H1 (cell line): ENCODE measurements around the gene SLC4A1. TPM values are rescaled to one million over a fixed set of nuclear protein-coding genes. Genes with fewer than 3 reads are reported as not detected.

Experiments used
- CTCF ChIA-PET: fragments of 300-600 bp; sonication (Branson Sonifier 250); formaldehyde crosslinking; loops from one replicate; lab custom pipeline; 2021; ENCODE audit not compliant: partially characterized antibody; lab: Charles Lee
- POLR2A ChIA-PET: fragments of 300-600 bp; sonication (Branson Sonifier 250); formaldehyde crosslinking; loops from one replicate; lab custom pipeline; 2021; ENCODE audit warnings: inconsistent platforms; ENCODE audit not compliant: partially characterized antibody; lab: Charles Lee
- DNase-seq, 2 experiments: peaks; one replicate each; pipeline versions ENCODE4 v3.0.0 to v3.0.0-alpha.2; 2010 to 2022; ENCODE audit warnings: low spot score in 2 of 2, low read depth in 1 of 2, mixed read lengths in 1 of 2
- FAIRE-seq: peaks from 2 replicates; lab custom pipeline; 2011; peaks lifted over from hg19 to GRCh38; lab: Jason Lieb, UNC
- H2AFZ ChIP-seq: 2 replicates; pipeline ENCODE4 v1.8.1; 2012; ENCODE audit warnings: low read length, inconsistent platforms
- H2AK5ac ChIP-seq: 2 replicates; pipeline ENCODE4 v1.6.1; 2013; ENCODE audit warnings: low read depth, low read length
- H2BK120ac ChIP-seq: replicated peaks from 2 replicates; pipeline ENCODE3; 2013; ENCODE audit warnings: low read depth, low read length, inconsistent platforms
- H2BK12ac ChIP-seq: 2 replicates; pipeline ENCODE4 v1.6.1; 2013; ENCODE audit warnings: low read depth, low read length
- H2BK15ac ChIP-seq: 2 replicates; pipeline ENCODE4 v1.6.1; 2013; ENCODE audit warnings: low read length
- H2BK20ac ChIP-seq: 2 replicates; pipeline ENCODE4 v1.6.1; 2013; ENCODE audit warnings: low read length
- H2BK5ac ChIP-seq: 2 replicates; pipeline ENCODE4 v1.6.1; 2013; ENCODE audit warnings: low read depth, low read length
- H3K14ac ChIP-seq: 2 replicates; pipeline ENCODE4 v1.6.1; 2013; ENCODE audit warnings: inconsistent platforms; ENCODE audit not compliant: insufficient read length
- H3K18ac ChIP-seq: 2 replicates; pipeline ENCODE4 v1.6.1; 2013; ENCODE audit warnings: low read length; ENCODE audit errors: extremely low read depth
- H3K23ac ChIP-seq: 2 replicates; pipeline ENCODE4 v1.6.1; 2013; ENCODE audit warnings: inconsistent platforms; ENCODE audit not compliant: insufficient read length
- H3K23me2 ChIP-seq: 2 replicates; pipeline ENCODE4 v1.6.1; 2013; ENCODE audit warnings: low read depth, low read length
- H3K27ac ChIP-seq: 2 replicates; pipeline ENCODE4 v1.6.1; 2011; ENCODE audit warnings: low read depth, low read length, inconsistent platforms
- H3K27me3 ChIP-seq, 4 experiments: replicated peaks in 1 of 4; 1 replicate in 1 of 4; 2 replicates in 3 of 4; pipeline versions ENCODE4 v1.6.1 to v1.8.1; 2011 to 2013; ENCODE audit warnings: low read length in 3 of 4, mild to moderate bottlenecking in 3 of 4, inconsistent platforms in 2 of 4, mixed read lengths in 2 of 4, moderate library complexity in 1 of 4; ENCODE audit not compliant: control insufficient read depth in 3 of 4, insufficient read depth in 3 of 4; ENCODE audit errors: extremely low read depth in 1 of 4
- H3K36me3 ChIP-seq, 4 experiments: 2 replicates each; pipeline versions ENCODE4 v1.6.1 to v1.8.1; 2011 to 2013; ENCODE audit warnings: mild to moderate bottlenecking in 4 of 4, low read length in 3 of 4, moderate library complexity in 2 of 4, control low read depth in 1 of 4, inconsistent platforms in 1 of 4; ENCODE audit not compliant: insufficient read depth in 4 of 4, control insufficient read depth in 2 of 4
- H3K4ac ChIP-seq: replicated peaks from 2 replicates; pipeline ENCODE3; 2013; ENCODE audit warnings: low read length, low read depth, mixed read lengths, inconsistent platforms; ENCODE audit not compliant: insufficient read length
- H3K4me1 ChIP-seq, 4 experiments: replicated peaks in 1 of 4; 1 replicate in 1 of 4; 2 replicates in 3 of 4; pipeline versions ENCODE4 v1.6.1 to v1.8.1; 2011 to 2013; ENCODE audit warnings: low read length in 3 of 4, inconsistent platforms in 2 of 4, mixed read lengths in 1 of 4; ENCODE audit not compliant: insufficient read depth in 4 of 4, control insufficient read depth in 3 of 4
- H3K4me2 ChIP-seq, 2 experiments: 2 replicates each; pipeline versions ENCODE4 v1.6.1 to v1.8.1; 2011 to 2013; ENCODE audit warnings: low read depth in 2 of 2, low read length in 2 of 2, control low read depth in 1 of 2, inconsistent platforms in 1 of 2, mild to moderate bottlenecking in 1 of 2; ENCODE audit not compliant: insufficient read depth in 1 of 2
- H3K4me3 ChIP-seq, 4 experiments: fragments of 200-600, 300-600 bp in 1 of 4; sonication (generic), shearing (Covaris generic), sonication (Bioruptor Twin) in 1 of 4; 2 replicates each; pipeline versions ENCODE4 v1.5.1 to v1.8.1; 2011 to 2016; ENCODE audit warnings: low read length in 4 of 4, low read depth in 3 of 4, control low read depth in 2 of 4, inconsistent platforms in 2 of 4, mild to moderate bottlenecking in 2 of 4, mixed read lengths in 1 of 4, moderate library complexity in 1 of 4; ENCODE audit not compliant: insufficient read depth in 2 of 4; ENCODE audit errors: extremely low read depth in 1 of 4
- H3K56ac ChIP-seq: replicated peaks from 2 replicates; pipeline ENCODE3; 2013; ENCODE audit warnings: low read depth, mild to moderate bottlenecking, mixed read lengths, low read length, inconsistent platforms; ENCODE audit not compliant: insufficient read length
- H3K79me1 ChIP-seq: 2 replicates; pipeline ENCODE4 v1.6.1; 2013; ENCODE audit warnings: low read depth, low read length, control low read depth
- H3K79me2 ChIP-seq, 2 experiments: 2 replicates each; pipeline versions ENCODE4 v1.6.1 to v1.8.1; 2012 to 2013; ENCODE audit warnings: low read length in 2 of 2, mild to moderate bottlenecking in 2 of 2, inconsistent platforms in 1 of 2; ENCODE audit not compliant: insufficient read depth in 2 of 2, control insufficient read depth in 1 of 2
- H3K9ac ChIP-seq, 4 experiments: replicated peaks in 1 of 4; 1 replicate in 1 of 4; 2 replicates in 3 of 4; pipeline versions ENCODE4 v1.6.1 to v1.8.1; 2011 to 2013; ENCODE audit warnings: low read depth in 3 of 4, low read length in 3 of 4, control low read depth in 2 of 4, mild to moderate bottlenecking in 2 of 4, moderate library complexity in 2 of 4, inconsistent platforms in 1 of 4; ENCODE audit errors: extremely low read depth in 1 of 4
- H3K9me3 ChIP-seq, 2 experiments: 2 replicates each; pipeline versions ENCODE4 v1.6.1 to v1.8.1; 2012 to 2013; ENCODE audit warnings: mild to moderate bottlenecking in 2 of 2, moderate library complexity in 2 of 2, control low read depth in 1 of 2, inconsistent platforms in 1 of 2, low read depth in 1 of 2, low read length in 1 of 2, mixed read lengths in 1 of 2; ENCODE audit not compliant: insufficient read depth in 2 of 2
- H4K20me1 ChIP-seq, 2 experiments: replicated peaks in 1 of 2; 2 replicates each; pipeline versions ENCODE3 to v1.8.1; 2011 to 2013; ENCODE audit warnings: inconsistent platforms in 2 of 2, low read length in 2 of 2, mild to moderate bottlenecking in 1 of 2; ENCODE audit not compliant: insufficient read depth in 2 of 2, control insufficient read depth in 1 of 2
- H4K5ac ChIP-seq: 2 replicates; pipeline ENCODE4 v1.6.1; 2013; ENCODE audit warnings: low read length, low read depth, mixed read lengths, inconsistent platforms; ENCODE audit not compliant: insufficient read length
- H4K8ac ChIP-seq: 2 replicates; pipeline ENCODE4 v1.8.0; 2013; ENCODE audit warnings: mild to moderate bottlenecking, moderate library complexity, low read length, inconsistent platforms; ENCODE audit not compliant: insufficient read depth; ENCODE audit errors: extremely low read depth
- H4K91ac ChIP-seq: replicated peaks from 2 replicates; pipeline ENCODE3; 2013; ENCODE audit warnings: low read length, mixed read lengths, inconsistent platforms; ENCODE audit not compliant: insufficient read length
- CBX5 ChIP-seq: fragments of 300-800, 300-1000 bp; sonication (generic); IDR thresholded peaks from 2 replicates; pipeline ENCODE4 v1.7.1; 2016; ENCODE audit warnings: antibody characterized with exemption, low read length, low read depth
- CHD1 ChIP-seq: IDR thresholded peaks from 2 replicates; pipeline ENCODE4 v1.6.1; 2012; ENCODE audit warnings: low read depth, low read length, improper control_type of control experiment
- CHD2 ChIP-seq: IDR thresholded peaks from 2 replicates; pipeline ENCODE4 v1.6.1; 2012; ENCODE audit warnings: low read length, improper control_type of control experiment
- E2F6 ChIP-seq: IDR thresholded peaks from 2 replicates; pipeline ENCODE4 v1.6.1; 2012; ENCODE audit warnings: inconsistent platforms
- JUND ChIP-seq: IDR thresholded peaks from 2 replicates; pipeline ENCODE4 v1.6.1; 2011; ENCODE audit warnings: mild to moderate bottlenecking, improper control_type of control experiment, low read length
- POLR2AphosphoS5 ChIP-seq: IDR thresholded peaks from 2 replicates; pipeline ENCODE4 v1.6.1; 2011; ENCODE audit warnings: low read depth, low read length
- RXRA ChIP-seq: IDR thresholded peaks from 2 replicates; pipeline ENCODE4 v1.6.1; 2011; ENCODE audit warnings: low read depth, mild to moderate bottlenecking, low read length, moderate library complexity; ENCODE audit not compliant: insufficient read depth
- TAF7 ChIP-seq: optimal IDR thresholded peaks from 2 replicates; pipeline ENCODE3; 2011; ENCODE audit warnings: low read depth, mild to moderate bottlenecking, inconsistent platforms, low read length, moderate library complexity, borderline replicate concordance
- TBP ChIP-seq: IDR thresholded peaks from 2 replicates; pipeline ENCODE4 v1.6.1; 2011; ENCODE audit warnings: low read depth, low read length, improper control_type of control experiment
- TEAD4 ChIP-seq: IDR thresholded peaks from 2 replicates; pipeline ENCODE4 v1.6.1; 2012; ENCODE audit warnings: low read depth, low read length, inconsistent platforms, mixed read lengths
- WGBS, 2 experiments: shearing (Covaris generic) in 1 of 2; methylation state at CpG; one replicate each; pipeline versions ENCODE4 v1.1.6 to v1.1.7; 2013 to 2015; ENCODE audit warnings: low lambda C conversion rate in 2 of 2, mixed read lengths in 2 of 2, inconsistent platforms in 1 of 2, low coverage in 1 of 2, missing lambda C conversion rate in 1 of 2; ENCODE audit not compliant: insufficient replicate concordance in 2 of 2, insufficient coverage in 1 of 2, insufficient read length in 1 of 2; ENCODE audit errors: extremely low coverage in 1 of 2, missing lambda C conversion rate in 1 of 2; 5-methylcytosine and 5-hydroxymethylcytosine counted together
- polyA plus RNA-seq, 7 experiments: library from polyadenylated mRNA; depleted of rRNA in 3 of 7; stranded (reverse) in 5 of 7; unstranded in 2 of 7; fragments of >200 nt in 5 of 7; fragments of 200-250 nt in 2 of 7; gene quantifications; 1 replicate in 5 of 7; 2 replicates in 1 of 7; 4 replicates in 1 of 7; pipeline versions ENCODE4 v1.2.1 to v1.2.3, GENCODE V29; 2011 to 2013; ENCODE audit warnings: missing spikeins in 2 of 7, mixed read lengths in 2 of 7
- total RNA-seq: library from RNA; stranded (reverse); fragmentation: NEBNext Ultra II Directional; extraction: Animal tissue kit (Norgen Biotek cat#: 25700); gene quantifications from 2 replicates; pipeline ENCODE4 v1.2.1, GENCODE V29; 2021

SLC4A1 gene
- total and polyA plus RNA-seq, 2 of the 8 experiments (the other 6 are each of a cell fraction or from before 2014, with no cell fraction given) = 0.08 TPM; not detected in 1

GRCh38 chr17:44272321-44272951, 4.5 kb upstream of the SLC4A1 start:
- H2AFZ ChIP-seq = 0 out of 2 replicates have a peak overlapping the region, but pooled peaks have one; percentile 9
- no peak for FAIRE-seq
- no peaks in the 10 kb centered on the region for H3K23me2 ChIP-seq
- H3K27ac ChIP-seq = no peak overlapping the region
- no peak overlapping the region for H3K9ac ChIP-seq
- no peak overlapping the region for H3K14ac ChIP-seq
- no peak overlapping the region for H2BK120ac ChIP-seq
- ChIA-PET POLR2A (interaction anchor here (0.7 kb wide), 1 partner anchor 39 kb away, joined by 3 read pairs; no protein-coding TSS in a partner anchor), CTCF (interaction anchor here (1.2 to 2.5 kb wide), 4 partner anchors 8 to 79 kb away, joined by 4 to 7 read pairs (median 6); no protein-coding TSS in a partner anchor)
- H3K9me3 ChIP-seq = no peaks in the 10 kb centered on the region
- 0 out of 2 replicates have a peak overlapping the region, but pooled peaks have one; percentile 39 for H2AK5ac ChIP-seq
- no peak overlapping the region for H3K23ac ChIP-seq
- H4K5ac ChIP-seq = no peak overlapping the region
- H4K8ac ChIP-seq = peak overlapping the region; percentile 75; the same call in 1 of the 2 replicates
- no peak overlapping the region for H2BK20ac ChIP-seq
- H2BK5ac ChIP-seq = 0 out of 2 replicates have a peak overlapping the region, but pooled peaks have one; percentile 26
- H2BK15ac ChIP-seq = no peak overlapping the region; the same call in 1 of the 2 replicates
- no peak overlapping the region for H3K4ac ChIP-seq
- H3K4me2 ChIP-seq = no peak overlapping the region
- no peaks in the 10 kb centered on the region for H3K79me2 ChIP-seq
- peaks cover 0 to 9% (median 3%) of the 10 kb centered on the region in 4 experiments; a peak in 4 of 7 replicates for H3K4me1 ChIP-seq
- H4K20me1 ChIP-seq = no peaks in the 10 kb centered on the region
- no peak overlapping the region for H3K56ac ChIP-seq
- no peak overlapping the region for H3K4me3 ChIP-seq
- no peaks in the 10 kb centered on the region for H3K27me3 ChIP-seq
- no peak for TF ChIP-seq CHD2
- TF ChIP-seq CHD1 = no peak
- no peak for TF ChIP-seq POLR2AphosphoS5
- no peak for TF ChIP-seq TAF7
- no peak for TF ChIP-seq TEAD4
- TF ChIP-seq E2F6 = no peak
- no peak for TF ChIP-seq RXRA
- TF ChIP-seq JUND = no peak
- TF ChIP-seq CBX5 = no peak
- no peak for TF ChIP-seq TBP
- peak overlapping the region; percentile 17 for H4K91ac ChIP-seq
- H3K36me3 ChIP-seq = no peaks in the 10 kb centered on the region
- WGBS, 2 experiments = 92% methylated on average over 13 of the region's 13 CpGs; no CpG with 5 or more reads in 1 of the 2 experiments
- no peak for DNase-seq
- H3K79me1 ChIP-seq = no peaks in the 10 kb centered on the region
- H2BK12ac ChIP-seq = peak overlapping the region; percentile 84; the same call in 1 of the 2 replicates
- no peak overlapping the region for H3K18ac ChIP-seq
